WTC11 (cell line): Measurements from ENCODE around the gene FAM110A. TPM values are rescaled to one million over a fixed set of nuclear protein-coding genes. Genes with fewer than 3 reads are reported as not detected.

Experiments
- ATAC-seq: fragments of 200-7000 bp; cut with Tn5 transposase; 2 replicates; pipeline ENCODE4 v1.10.0; 2021; ENCODE audit warnings: mild to moderate bottlenecking, moderate library complexity
- CTCF ChIA-PET: fragments of 300-600 bp; sonication (Branson Sonifier 250); formaldehyde crosslinking; loops from one replicate; lab custom pipeline; 2021; ENCODE audit warnings: antibody characterized with exemption; lab: Charles Lee
- POLR2A ChIA-PET: fragments of 350-600 bp; sonication (Branson Sonifier 250); formaldehyde crosslinking; loops from one replicate; lab custom pipeline; 2021; ENCODE audit warnings: antibody characterized with exemption; lab: Charles Lee
- DNase-seq: peaks from one replicate; pipeline ENCODE4 v3.0.0; 2021; ENCODE audit warnings: low spot score
- H3K27ac Mint-ChIP-seq: 2 replicates; pipeline ENCODE4 v1.8.0; 2021; ENCODE audit warnings: mixed read lengths
- H3K27me3 Mint-ChIP-seq: 2 replicates; pipeline ENCODE4 v1.8.0; 2021; ENCODE audit warnings: low read depth, mild to moderate bottlenecking, moderate library complexity, mixed read lengths
- H3K36me3 Mint-ChIP-seq: 2 replicates; pipeline ENCODE4 v1.8.0; 2021; ENCODE audit warnings: mixed read lengths
- H3K4me1 Mint-ChIP-seq: 2 replicates; pipeline ENCODE4 v1.8.0; 2022; ENCODE audit warnings: mixed read lengths
- H3K4me3 Mint-ChIP-seq: 2 replicates; pipeline ENCODE4 v1.8.0; 2021; ENCODE audit warnings: mild to moderate bottlenecking, moderate library complexity, mixed read lengths
- H3K9me3 Mint-ChIP-seq: 2 replicates; pipeline ENCODE4 v1.8.0; 2021; ENCODE audit warnings: mixed read lengths
- ATF3 ChIP-seq: sonication (generic); formaldehyde crosslinking; conservative IDR thresholded peaks from 2 replicates; pipeline ENCODE4 v1.8.1; 2022; ENCODE audit warnings: mild to moderate bottlenecking, missing genetic modification reagents
- ATF6 ChIP-seq: sonication (generic); formaldehyde crosslinking; IDR thresholded peaks from 2 replicates; pipeline ENCODE4 v1.8.1; 2023; ENCODE audit warnings: mild to moderate bottlenecking, missing genetic modification reagents
- CBFB ChIP-seq: sonication (generic); formaldehyde crosslinking; IDR thresholded peaks from 2 replicates; pipeline ENCODE4 v1.8.1; 2022; ENCODE audit warnings: mild to moderate bottlenecking, low read depth, missing genetic modification reagents
- CDX4 ChIP-seq: fragments of 250-450 bp; sonication (Bioruptor Pico); IDR thresholded peaks from 2 replicates; pipeline ENCODE4 v1.9.0; 2021; ENCODE audit warnings: moderate library complexity, mild to moderate bottlenecking, inconsistent platforms, borderline replicate concordance
- CREB1 ChIP-seq: sonication (generic); formaldehyde crosslinking; IDR thresholded peaks from 2 replicates; pipeline ENCODE4 v1.8.0; 2023; ENCODE audit warnings: mild to moderate bottlenecking, missing genetic modification reagents
- ESRRA ChIP-seq: sonication (generic); formaldehyde crosslinking; IDR thresholded peaks from 2 replicates; pipeline ENCODE4 v1.8.1; 2022; ENCODE audit warnings: mild to moderate bottlenecking, missing genetic modification reagents, borderline replicate concordance
- GABPB1 ChIP-seq: sonication (generic); formaldehyde crosslinking; IDR thresholded peaks from 2 replicates; pipeline ENCODE4 v1.8.1; 2023; ENCODE audit warnings: mild to moderate bottlenecking, missing genetic modification reagents
- HMGA2 ChIP-seq: fragments of 250-450 bp; sonication (Bioruptor Pico); IDR thresholded peaks from 2 replicates; pipeline ENCODE4 v1.4.0; 2021; ENCODE audit warnings: mild to moderate bottlenecking, moderate library complexity
- IRF1 ChIP-seq: sonication (generic); formaldehyde crosslinking; IDR thresholded peaks from 2 replicates; pipeline ENCODE4 v1.8.0; 2023; ENCODE audit warnings: missing genetic modification reagents
- IRF2 ChIP-seq: sonication (generic); formaldehyde crosslinking; IDR thresholded peaks from 2 replicates; pipeline ENCODE4 v1.8.0; 2022; ENCODE audit warnings: low read depth, missing genetic modification reagents, borderline replicate concordance
- JUN ChIP-seq: sonication (generic); formaldehyde crosslinking; IDR thresholded peaks from 2 replicates; pipeline ENCODE4 v1.8.0; 2023; ENCODE audit warnings: mild to moderate bottlenecking, missing genetic modification reagents
- NR2C2 ChIP-seq: sonication (generic); formaldehyde crosslinking; IDR thresholded peaks from 2 replicates; pipeline ENCODE4 v1.8.0; 2022; ENCODE audit warnings: mild to moderate bottlenecking, missing genetic modification reagents
- TP53 ChIP-seq: sonication (generic); formaldehyde crosslinking; IDR thresholded peaks from 2 replicates; pipeline ENCODE4 v1.8.1; 2023; ENCODE audit warnings: mild to moderate bottlenecking, missing genetic modification reagents
- ZBTB43 ChIP-seq: sonication (generic); formaldehyde crosslinking; IDR thresholded peaks from 2 replicates; pipeline ENCODE4 v1.8.1; 2023; ENCODE audit warnings: mild to moderate bottlenecking, missing genetic modification reagents
- ZNF232 ChIP-seq: sonication (generic); formaldehyde crosslinking; IDR thresholded peaks from 2 replicates; pipeline ENCODE4 v1.8.0; 2022; ENCODE audit warnings: mild to moderate bottlenecking, missing genetic modification reagents
- total RNA-seq: library from RNA; stranded (reverse); gene quantifications from 3 replicates; pipeline ENCODE4 v1.2.3, GENCODE V29; 2021
- TF ChIP-seq, protein P1 (sequence below): fragments of 250-450 bp; sonication (Bioruptor Pico); IDR thresholded peaks from 2 replicates; pipeline ENCODE4 v2.1.2; 2022; ENCODE audit warnings: mild to moderate bottlenecking, moderate library complexity
- TF ChIP-seq, protein P2 (sequence below): fragments of 250-450 bp; sonication (Bioruptor Pico); IDR thresholded peaks from 2 replicates; pipeline ENCODE4 v1.9.0; 2021; ENCODE audit warnings: mild to moderate bottlenecking
- TF ChIP-seq, protein P3 (sequence below): sonication (generic); formaldehyde crosslinking; IDR thresholded peaks from 2 replicates; pipeline ENCODE4 v1.8.1; 2023; ENCODE audit warnings: mild to moderate bottlenecking, missing genetic modification reagents, moderate library complexity
- TF ChIP-seq, protein P4 (sequence below): sonication (generic); formaldehyde crosslinking; IDR thresholded peaks from 2 replicates; pipeline ENCODE4 v1.8.1; 2022; ENCODE audit warnings: mild to moderate bottlenecking, moderate library complexity, missing genetic modification reagents

FAM110A gene
- total RNA-seq, 1 experiment from 2014 or later, result 18.8 TPM

DNA sequence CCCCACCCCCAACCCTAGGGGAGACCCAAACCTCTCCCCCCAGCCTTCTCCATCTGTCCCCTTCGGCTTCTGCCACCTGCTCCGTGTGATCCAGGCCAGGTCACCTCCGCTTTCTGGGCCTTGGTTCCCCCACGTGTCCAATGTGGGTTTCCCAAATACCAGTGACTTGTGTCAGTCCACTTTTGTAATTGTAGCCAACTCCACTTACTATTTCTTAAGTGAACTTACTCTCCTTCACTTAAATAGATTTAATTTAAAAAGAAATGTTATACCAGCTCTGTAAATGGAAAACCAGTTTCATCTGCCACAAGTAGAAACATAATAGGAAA, 10.0 kb upstream of the FAM110A start:
- ATAC-seq (no peak), DNase-seq (no peak)
- Mint-ChIP-seq H3K4me3 (no peak overlapping the region), H3K27me3 (peaks cover 2% of the 10 kb centered on the region; the same call in 1 of the 2 replicates), H3K9me3 (no peaks in the 10 kb centered on the region), H3K27ac (no peak overlapping the region), H3K36me3 (no peaks in the 10 kb centered on the region), H3K4me1 (peaks cover 11% of the 10 kb centered on the region)
- no peak for TF ChIP-seq IRF2
- no peak for TF ChIP-seq NR2C2 (CRISPR knock-in tag)
- ChIA-PET CTCF (no interaction called here), POLR2A (no interaction called here)

- Mint-ChIP-seq H3K27me3 (peaks cover 2% of the 10 kb centered on the region; the same call in 1 of the 2 replicates), H3K27ac (no peak overlapping the region), H3K36me3 (no peaks in the 10 kb centered on the region), H3K9me3 (no peaks in the 10 kb centered on the region), H3K4me1 (peaks cover 11% of the 10 kb centered on the region), H3K4me3 (no peak overlapping the region)
- ATAC-seq, result no peak
- TF ChIP-seq, protein P1, sequence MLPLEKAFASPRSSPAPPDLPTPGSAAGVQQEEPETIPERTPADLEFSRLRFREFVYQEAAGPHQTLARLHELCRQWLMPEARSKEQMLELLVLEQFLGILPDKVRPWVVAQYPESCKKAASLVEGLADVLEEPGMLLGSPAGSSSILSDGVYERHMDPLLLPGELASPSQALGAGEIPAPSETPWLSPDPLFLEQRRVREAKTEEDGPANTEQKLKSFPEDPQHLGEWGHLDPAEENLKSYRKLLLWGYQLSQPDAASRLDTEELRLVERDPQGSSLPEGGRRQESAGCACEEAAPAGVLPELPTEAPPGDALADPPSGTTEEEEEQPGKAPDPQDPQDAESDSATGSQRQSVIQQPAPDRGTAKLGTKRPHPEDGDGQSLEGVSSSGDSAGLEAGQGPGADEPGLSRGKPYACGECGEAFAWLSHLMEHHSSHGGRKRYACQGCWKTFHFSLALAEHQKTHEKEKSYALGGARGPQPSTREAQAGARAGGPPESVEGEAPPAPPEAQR (CRISPR knock-in tag), result no peak
- TF ChIP-seq ATF6 (CRISPR knock-in tag) (no peak), CREB1 (CRISPR knock-in tag) (no peak), CBFB (CRISPR knock-in tag) (no peak), JUN (CRISPR knock-in tag) (no peak), ATF3 (CRISPR knock-in tag) (no peak), GABPB1 (no peak), IRF1 (CRISPR knock-in tag) (no peak), CDX4 (CRISPR knock-in tag) (no peak), ZNF232 (CRISPR knock-in tag) (no peak), ESRRA (no peak), HMGA2 (CRISPR knock-in tag) (no peak), ZBTB43 (CRISPR knock-in tag) (no peak), TP53 (no peak)
- TF ChIP-seq, protein P2, sequence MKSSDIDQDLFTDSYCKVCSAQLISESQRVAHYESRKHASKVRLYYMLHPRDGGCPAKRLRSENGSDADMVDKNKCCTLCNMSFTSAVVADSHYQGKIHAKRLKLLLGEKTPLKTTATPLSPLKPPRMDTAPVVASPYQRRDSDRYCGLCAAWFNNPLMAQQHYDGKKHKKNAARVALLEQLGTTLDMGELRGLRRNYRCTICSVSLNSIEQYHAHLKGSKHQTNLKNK (CRISPR knock-in tag), result no peak
- TF ChIP-seq, protein P3, sequence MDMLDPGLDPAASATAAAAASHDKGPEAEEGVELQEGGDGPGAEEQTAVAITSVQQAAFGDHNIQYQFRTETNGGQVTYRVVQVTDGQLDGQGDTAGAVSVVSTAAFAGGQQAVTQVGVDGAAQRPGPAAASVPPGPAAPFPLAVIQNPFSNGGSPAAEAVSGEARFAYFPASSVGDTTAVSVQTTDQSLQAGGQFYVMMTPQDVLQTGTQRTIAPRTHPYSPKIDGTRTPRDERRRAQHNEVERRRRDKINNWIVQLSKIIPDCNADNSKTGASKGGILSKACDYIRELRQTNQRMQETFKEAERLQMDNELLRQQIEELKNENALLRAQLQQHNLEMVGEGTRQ (CRISPR knock-in tag), result no peak
- TF ChIP-seq, protein P4, sequence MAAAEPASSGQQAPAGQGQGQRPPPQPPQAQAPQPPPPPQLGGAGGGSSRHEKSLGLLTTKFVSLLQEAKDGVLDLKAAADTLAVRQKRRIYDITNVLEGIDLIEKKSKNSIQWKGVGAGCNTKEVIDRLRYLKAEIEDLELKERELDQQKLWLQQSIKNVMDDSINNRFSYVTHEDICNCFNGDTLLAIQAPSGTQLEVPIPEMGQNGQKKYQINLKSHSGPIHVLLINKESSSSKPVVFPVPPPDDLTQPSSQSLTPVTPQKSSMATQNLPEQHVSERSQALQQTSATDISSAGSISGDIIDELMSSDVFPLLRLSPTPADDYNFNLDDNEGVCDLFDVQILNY (CRISPR knock-in tag), result no peak
- ChIA-PET CTCF (interaction anchor here (1.2 to 1.6 kb wide), 3 partner anchors 20 to 133 kb away, joined by 3 read pairs; no protein-coding TSS in a partner anchor), POLR2A (no interaction called here)
- no peak for DNase-seq
Measured at GRCh38 chr20:824490-824889, 9.0 kb upstream of the FAM110A start.
